Measurements from ENCODE around the gene MS4A18.

Gene MS4A18

DNA sequence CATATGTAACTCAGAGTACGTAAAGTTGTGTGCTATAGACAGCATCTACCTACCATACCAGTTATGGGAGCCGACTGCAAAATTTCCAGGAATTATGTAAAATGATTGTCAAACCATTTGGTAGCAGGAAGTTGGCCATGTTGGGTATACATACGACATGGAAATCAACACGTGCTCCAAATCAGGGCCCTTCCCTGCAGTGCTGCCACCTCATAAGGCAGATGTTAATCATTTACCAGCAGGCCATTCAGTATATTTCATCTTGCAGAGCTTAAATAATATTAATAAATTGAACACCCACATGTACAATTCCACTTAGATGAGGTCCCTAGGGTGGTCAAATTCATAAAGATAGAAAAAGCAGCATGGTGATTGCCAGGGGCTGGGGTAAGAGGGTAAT, 9.8 kb downstream of the MS4A18 start:
- TF ChIP-seq NFIC (IDR thresholded peaks at IDR 0.05) (no peak), YY1 (IDR thresholded peaks at IDR 0.05; ENCODE audit: low read depth) (no peak)

DNA sequence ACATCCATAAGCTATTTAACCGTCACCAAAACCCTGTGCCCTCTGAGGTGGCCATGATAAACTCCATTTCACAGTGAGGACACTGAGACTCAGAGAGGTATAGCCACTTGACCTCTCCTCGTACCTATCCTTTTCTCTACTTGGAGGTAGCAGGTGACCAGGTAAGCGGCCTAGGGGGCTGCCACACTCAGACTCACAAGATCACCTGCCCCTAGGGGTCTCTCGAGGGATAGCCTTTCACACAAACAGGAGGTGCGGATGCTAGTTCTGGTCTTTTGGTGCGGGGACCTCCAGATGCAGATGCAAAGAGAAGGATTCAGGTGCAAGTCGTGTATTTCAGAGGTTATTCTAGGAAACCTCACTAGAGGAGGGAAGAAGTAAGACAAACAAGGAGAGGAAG, 14.6 kb downstream of the MS4A18 start:
- TF ChIP-seq NFIC (IDR thresholded peaks at IDR 0.05) = no peak
- no peak for TF ChIP-seq RAD21 (IDR thresholded peaks at IDR 0.05; ENCODE audit: low read depth)
- no peak for TF ChIP-seq TCF12 (IDR thresholded peaks at IDR 0.05; ENCODE audit: low read depth)
- no peak for TF ChIP-seq CEBPB (IDR thresholded peaks at IDR 0.05)
- TF ChIP-seq ZBTB7A (IDR thresholded peaks at IDR 0.05; ENCODE audit: low read depth) = no peak
- TF ChIP-seq, protein P1, sequence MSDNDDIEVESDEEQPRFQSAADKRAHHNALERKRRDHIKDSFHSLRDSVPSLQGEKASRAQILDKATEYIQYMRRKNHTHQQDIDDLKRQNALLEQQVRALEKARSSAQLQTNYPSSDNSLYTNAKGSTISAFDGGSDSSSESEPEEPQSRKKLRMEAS (IDR thresholded peaks at IDR 0.05) = no peak
- no peak for TF ChIP-seq YY1 (IDR thresholded peaks at IDR 0.05; ENCODE audit: low read depth)
- no peak for TF ChIP-seq TEAD4 (IDR thresholded peaks at IDR 0.05)
- TF ChIP-seq, protein P2, sequence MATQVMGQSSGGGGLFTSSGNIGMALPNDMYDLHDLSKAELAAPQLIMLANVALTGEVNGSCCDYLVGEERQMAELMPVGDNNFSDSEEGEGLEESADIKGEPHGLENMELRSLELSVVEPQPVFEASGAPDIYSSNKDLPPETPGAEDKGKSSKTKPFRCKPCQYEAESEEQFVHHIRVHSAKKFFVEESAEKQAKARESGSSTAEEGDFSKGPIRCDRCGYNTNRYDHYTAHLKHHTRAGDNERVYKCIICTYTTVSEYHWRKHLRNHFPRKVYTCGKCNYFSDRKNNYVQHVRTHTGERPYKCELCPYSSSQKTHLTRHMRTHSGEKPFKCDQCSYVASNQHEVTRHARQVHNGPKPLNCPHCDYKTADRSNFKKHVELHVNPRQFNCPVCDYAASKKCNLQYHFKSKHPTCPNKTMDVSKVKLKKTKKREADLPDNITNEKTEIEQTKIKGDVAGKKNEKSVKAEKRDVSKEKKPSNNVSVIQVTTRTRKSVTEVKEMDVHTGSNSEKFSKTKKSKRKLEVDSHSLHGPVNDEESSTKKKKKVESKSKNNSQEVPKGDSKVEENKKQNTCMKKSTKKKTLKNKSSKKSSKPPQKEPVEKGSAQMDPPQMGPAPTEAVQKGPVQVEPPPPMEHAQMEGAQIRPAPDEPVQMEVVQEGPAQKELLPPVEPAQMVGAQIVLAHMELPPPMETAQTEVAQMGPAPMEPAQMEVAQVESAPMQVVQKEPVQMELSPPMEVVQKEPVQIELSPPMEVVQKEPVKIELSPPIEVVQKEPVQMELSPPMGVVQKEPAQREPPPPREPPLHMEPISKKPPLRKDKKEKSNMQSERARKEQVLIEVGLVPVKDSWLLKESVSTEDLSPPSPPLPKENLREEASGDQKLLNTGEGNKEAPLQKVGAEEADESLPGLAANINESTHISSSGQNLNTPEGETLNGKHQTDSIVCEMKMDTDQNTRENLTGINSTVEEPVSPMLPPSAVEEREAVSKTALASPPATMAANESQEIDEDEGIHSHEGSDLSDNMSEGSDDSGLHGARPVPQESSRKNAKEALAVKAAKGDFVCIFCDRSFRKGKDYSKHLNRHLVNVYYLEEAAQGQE (IDR thresholded peaks at IDR 0.05; ENCODE audit: low read depth) = no peak
- TF ChIP-seq EP300 (IDR thresholded peaks at IDR 0.05; ENCODE audit: borderline replicate concordance) = no peak
- no peak for TF ChIP-seq TAF1 (IDR thresholded peaks at IDR 0.05; ENCODE audit: low read depth)

DNA sequence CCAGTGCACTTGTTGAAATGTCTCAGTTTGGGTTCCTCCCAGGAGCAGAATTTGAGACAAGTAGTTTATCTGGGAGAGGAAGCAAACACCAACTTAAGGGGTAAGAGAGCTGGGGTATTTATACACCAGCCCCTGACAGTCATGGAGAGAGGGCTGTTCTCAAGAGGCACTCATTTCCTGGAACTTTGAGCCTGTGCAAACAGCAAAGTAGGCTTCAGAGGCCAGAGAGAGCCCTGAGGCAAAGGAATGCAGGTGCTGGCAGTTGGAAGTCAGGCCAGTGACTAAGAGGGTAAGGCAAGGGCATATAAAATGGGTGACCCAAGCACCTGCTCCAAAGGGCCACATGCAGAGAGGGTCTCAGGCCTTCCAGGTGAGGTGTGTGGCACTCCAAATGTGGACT, 16.1 kb downstream of the MS4A18 start:
- TF ChIP-seq, protein P1 (IDR thresholded peaks at IDR 0.05) = no peak
- no peak for TF ChIP-seq FOXM1 (IDR thresholded peaks at IDR 0.05; ENCODE audit: borderline replicate concordance, low read depth)
- TF ChIP-seq, protein P3, sequence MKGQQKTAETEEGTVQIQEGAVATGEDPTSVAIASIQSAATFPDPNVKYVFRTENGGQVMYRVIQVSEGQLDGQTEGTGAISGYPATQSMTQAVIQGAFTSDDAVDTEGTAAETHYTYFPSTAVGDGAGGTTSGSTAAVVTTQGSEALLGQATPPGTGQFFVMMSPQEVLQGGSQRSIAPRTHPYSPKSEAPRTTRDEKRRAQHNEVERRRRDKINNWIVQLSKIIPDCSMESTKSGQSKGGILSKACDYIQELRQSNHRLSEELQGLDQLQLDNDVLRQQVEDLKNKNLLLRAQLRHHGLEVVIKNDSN (IDR thresholded peaks at IDR 0.05) = no peak
- no peak for TF ChIP-seq NFIC (IDR thresholded peaks at IDR 0.05)
- TF ChIP-seq, protein P2 (IDR thresholded peaks at IDR 0.05; ENCODE audit: low read depth) = no peak
- TF ChIP-seq TCF12 (IDR thresholded peaks at IDR 0.05; ENCODE audit: low read depth) = no peak
- TF ChIP-seq TEAD4 (IDR thresholded peaks at IDR 0.05) = no peak

DNA sequence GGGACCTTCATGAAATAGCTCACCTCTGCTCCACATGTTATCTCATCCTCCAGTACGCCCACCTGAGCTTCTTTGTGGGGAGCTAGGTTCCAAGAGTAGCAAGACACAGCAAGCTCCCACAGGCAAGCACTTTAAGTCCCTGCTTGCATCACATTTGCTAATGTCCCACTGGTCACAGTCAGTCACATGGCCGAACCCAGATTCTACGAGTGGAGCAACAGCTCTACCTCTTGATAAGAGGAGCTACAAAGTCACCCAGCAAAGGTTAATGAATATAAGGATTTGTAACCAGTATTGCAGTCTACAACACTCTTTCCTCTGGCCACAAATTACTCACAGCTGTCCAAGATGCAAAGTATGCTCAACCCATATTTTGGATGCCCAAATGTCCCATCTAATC, 16.9 kb downstream of the MS4A18 start:
- no peak for TF ChIP-seq TAF1 (IDR thresholded peaks at IDR 0.05; ENCODE audit: low read depth)
- no peak for TF ChIP-seq CREB1 (IDR thresholded peaks at IDR 0.05; ENCODE audit: low read depth)
- TF ChIP-seq, protein P1 (IDR thresholded peaks at IDR 0.05) = no peak
- TF ChIP-seq NFIC (IDR thresholded peaks at IDR 0.05) = no peak
- no peak for TF ChIP-seq TEAD4 (IDR thresholded peaks at IDR 0.05)
- TF ChIP-seq FOXM1 (IDR thresholded peaks at IDR 0.05; ENCODE audit: borderline replicate concordance, low read depth) = no peak
- TF ChIP-seq CEBPB (IDR thresholded peaks at IDR 0.05) = no peak
- TF ChIP-seq ZBTB7A (IDR thresholded peaks at IDR 0.05; ENCODE audit: low read depth) = no peak
- no peak for TF ChIP-seq EP300 (IDR thresholded peaks at IDR 0.05; ENCODE audit: borderline replicate concordance)
- TF ChIP-seq YY1 (IDR thresholded peaks at IDR 0.05; ENCODE audit: low read depth) = no peak
- TF ChIP-seq, protein P2 (IDR thresholded peaks at IDR 0.05; ENCODE audit: low read depth) = no peak
- TF ChIP-seq, protein P3 (IDR thresholded peaks at IDR 0.05) = no peak
- TF ChIP-seq TCF12 (IDR thresholded peaks at IDR 0.05; ENCODE audit: low read depth) = no peak
- TF ChIP-seq EGR1 (IDR thresholded peaks at IDR 0.05) = no peak
- no peak for TF ChIP-seq RAD21 (IDR thresholded peaks at IDR 0.05; ENCODE audit: low read depth)

DNA sequence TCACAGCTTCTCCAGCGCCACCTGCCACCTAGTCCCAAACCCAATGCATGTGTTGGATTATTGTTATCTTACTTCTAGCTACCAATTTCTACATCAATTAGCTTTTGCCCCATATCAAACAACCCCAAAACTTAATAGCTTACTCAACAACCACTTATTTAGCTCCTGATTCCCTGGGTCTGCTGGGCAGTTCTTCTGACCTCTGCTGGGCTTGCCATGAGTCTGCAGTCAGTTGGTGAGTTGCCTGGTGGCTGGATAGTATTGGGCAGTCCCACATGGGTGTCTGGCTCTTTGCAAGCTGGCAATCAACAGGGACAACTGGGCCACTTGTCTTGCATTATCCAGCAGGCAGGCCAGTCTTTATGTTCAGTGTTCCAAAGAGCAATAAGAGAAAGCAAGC, 18.5 kb downstream of the MS4A18 start:
- TF ChIP-seq YY1 (IDR thresholded peaks at IDR 0.05; ENCODE audit: low read depth) (no peak), TEAD4 (IDR thresholded peaks at IDR 0.05) (no peak), CREB1 (IDR thresholded peaks at IDR 0.05; ENCODE audit: low read depth) (no peak), NFIC (IDR thresholded peaks at IDR 0.05) (no peak), CEBPB (IDR thresholded peaks at IDR 0.05) (no peak), ZBTB7A (IDR thresholded peaks at IDR 0.05; ENCODE audit: low read depth) (no peak), FOXM1 (IDR thresholded peaks at IDR 0.05; ENCODE audit: borderline replicate concordance, low read depth) (no peak), EGR1 (IDR thresholded peaks at IDR 0.05) (no peak), EP300 (IDR thresholded peaks at IDR 0.05; ENCODE audit: borderline replicate concordance) (no peak)
- TF ChIP-seq, protein P2 (IDR thresholded peaks at IDR 0.05; ENCODE audit: low read depth) = no peak

Measured in Ishikawa (cell line).